ENCODE data around the gene ASTN2.

ASTN2 gene

GRCh38 chr9:117293206-117294114, 121.4 kb downstream of the ASTN2 start:
- DNase-seq: no peak

- DNase-seq: peak; percentile 16
Observed at GRCh38 chr9:117290856-117291622, 123.8 kb downstream of the ASTN2 start.

- DNase-seq: no peak
Observed at GRCh38 chr9:117290306-117290840, 124.5 kb downstream of the ASTN2 start.

GRCh38 chr9:117286245-117286644, 128.6 kb downstream of the ASTN2 start:
- DNase-seq: no peak

- no peak for DNase-seq
Observed at GRCh38 chr9:117284414-117284813, 130.4 kb downstream of the ASTN2 start.

- no peak for DNase-seq
Observed at GRCh38 chr9:117282541-117282940, 132.3 kb downstream of the ASTN2 start.

GRCh38 chr9:117278471-117279035, 136.3 kb downstream of the ASTN2 start:
- no peak for DNase-seq

- no peak for DNase-seq
Observed at GRCh38 chr9:117278020-117278419, 136.8 kb downstream of the ASTN2 start.

- DNase-seq: no peak
Observed at GRCh38 chr9:117276444-117276843, 138.4 kb downstream of the ASTN2 start.

- no peak for DNase-seq
Observed at GRCh38 chr9:117273612-117274011, 141.2 kb downstream of the ASTN2 start.

GRCh38 chr9:117268847-117269446, 145.9 kb downstream of the ASTN2 start:
- no peak for DNase-seq

- DNase-seq: no peak
Observed at GRCh38 chr9:117266855-117267497, 147.9 kb downstream of the ASTN2 start.

GRCh38 chr9:117265253-117265652, 149.6 kb downstream of the ASTN2 start:
- DNase-seq: no peak

- no peak for DNase-seq
Observed at GRCh38 chr9:117258184-117258866, 156.5 kb downstream of the ASTN2 start.

- no peak for DNase-seq
Observed at GRCh38 chr9:117253261-117253660, 161.6 kb downstream of the ASTN2 start.

- DNase-seq: no peak
Observed at GRCh38 chr9:117250610-117251215, 164.1 kb downstream of the ASTN2 start.

GRCh38 chr9:117249799-117250198, 165.1 kb downstream of the ASTN2 start:
- DNase-seq: no peak

- DNase-seq: peak; percentile 2
Observed at GRCh38 chr9:117247266-117247665, 167.6 kb downstream of the ASTN2 start.

GRCh38 chr9:117245175-117245829, 169.6 kb downstream of the ASTN2 start:
- no peak for DNase-seq

GRCh38 chr9:117242082-117242481, 172.8 kb downstream of the ASTN2 start:
- no peak for DNase-seq

- DNase-seq: no peak
Observed at GRCh38 chr9:117239428-117239827, 175.4 kb downstream of the ASTN2 start.
